ENCODE results near the gene STS.

- TF ChIP-seq CTCF (IDR thresholded peaks at IDR 0.05) (no peak), POLR2A (IDR thresholded peaks at IDR 0.05) (no peak)
Measured at GRCh38 chrX:7149411-7149810, 1.9 kb downstream of the STS start.

All from body of pancreas (tissue), 4 donors.